GM08714 (cell line): ENCODE measurements around the gene CFDP1.

Experiments
- H3K4me3 ChIP-seq: fragments of 200-500 bp; sonication (Bioruptor generic); 2 replicates; pipeline ENCODE4 v1.5.1; 2014; ENCODE audit warnings: mild to moderate bottlenecking, low read length, inconsistent platforms
- ZNF274 ChIP-seq: IDR thresholded peaks from 2 replicates; pipeline ENCODE4 v1.6.1; 2012; ENCODE audit warnings: mild to moderate bottlenecking, low read depth, low read length

The CFDP1 gene

DNA sequence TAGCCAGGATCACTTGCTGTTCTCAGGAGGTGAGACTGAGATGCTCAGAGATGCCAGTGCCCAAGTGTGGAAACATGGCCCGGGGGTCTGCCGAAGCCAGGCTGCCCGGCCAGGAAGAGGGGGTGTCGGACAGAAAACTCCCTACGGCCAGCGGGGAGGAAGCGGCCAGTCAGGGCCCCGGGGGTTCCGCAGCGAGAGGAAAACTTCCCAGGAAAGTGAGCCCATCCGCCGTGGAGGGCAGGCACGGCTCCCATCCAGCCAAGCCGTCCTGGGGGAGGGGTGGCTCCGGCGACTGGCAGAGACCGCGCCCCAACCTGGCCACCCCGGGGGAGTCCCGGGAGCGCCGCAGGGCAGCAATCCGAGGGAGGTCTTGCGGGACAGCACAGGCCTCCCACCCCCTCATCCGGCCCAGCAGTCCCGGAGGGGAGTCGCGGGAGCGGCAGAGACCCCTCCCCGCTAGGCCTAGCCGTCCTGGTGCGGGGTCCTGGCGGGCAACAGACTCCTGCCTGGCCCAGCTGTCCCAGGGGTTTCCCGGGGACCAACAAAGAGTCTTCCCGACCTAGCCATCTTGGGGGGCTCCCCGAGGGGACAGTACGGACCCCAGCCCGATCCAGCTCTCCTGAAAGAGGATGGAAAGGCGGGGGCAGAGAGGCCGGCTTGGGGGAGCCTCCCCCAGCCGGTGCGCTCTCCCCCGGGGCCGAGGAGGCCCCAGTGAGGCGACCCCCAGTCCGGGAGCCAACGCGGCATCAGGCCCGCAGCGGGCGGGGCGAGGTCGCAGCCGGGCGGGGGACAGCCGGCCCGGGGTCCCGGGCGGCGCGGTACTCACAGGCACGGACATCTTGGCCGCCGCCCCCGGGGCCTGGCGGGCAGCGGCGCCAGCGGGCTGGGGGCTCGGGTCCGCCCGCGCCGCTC lies 168.0 kb downstream of the CFDP1 start:
- H3K4me3 ChIP-seq, result peak overlapping the region; percentile 74

DNA sequence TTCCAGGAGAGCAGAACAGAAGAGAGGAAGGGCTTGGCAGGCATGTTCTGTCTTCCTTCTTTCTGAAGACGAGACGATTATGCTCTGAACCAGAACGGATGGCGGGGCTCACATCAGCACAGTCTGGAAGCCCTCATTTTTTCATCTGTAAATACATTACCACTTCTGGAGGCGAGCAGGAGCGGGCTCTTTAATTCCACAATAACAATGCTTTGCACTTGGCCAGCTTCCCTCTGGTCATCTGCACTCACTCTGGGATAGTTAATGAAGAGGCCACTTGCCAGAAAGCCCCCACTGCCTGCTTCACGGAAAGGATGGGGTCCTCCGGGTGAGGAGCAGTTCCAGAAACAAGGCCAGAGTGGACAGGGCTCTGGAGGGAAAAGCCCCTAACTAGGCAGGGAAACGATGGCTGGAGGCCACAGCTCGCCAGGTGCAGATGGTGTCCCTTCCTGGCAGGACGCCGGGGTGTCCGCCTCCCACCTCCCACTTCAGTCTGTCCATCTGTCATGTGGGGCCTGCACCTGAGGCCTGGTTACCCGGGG lies 168.8 kb downstream of the CFDP1 start:
- peak overlapping the region; percentile 74; the same call in 1 of the 2 replicates for H3K4me3 ChIP-seq

More for the DNA sequence above, 168.0 kb downstream of the CFDP1 start:
- TF ChIP-seq ZNF274, result no peak

DNA sequence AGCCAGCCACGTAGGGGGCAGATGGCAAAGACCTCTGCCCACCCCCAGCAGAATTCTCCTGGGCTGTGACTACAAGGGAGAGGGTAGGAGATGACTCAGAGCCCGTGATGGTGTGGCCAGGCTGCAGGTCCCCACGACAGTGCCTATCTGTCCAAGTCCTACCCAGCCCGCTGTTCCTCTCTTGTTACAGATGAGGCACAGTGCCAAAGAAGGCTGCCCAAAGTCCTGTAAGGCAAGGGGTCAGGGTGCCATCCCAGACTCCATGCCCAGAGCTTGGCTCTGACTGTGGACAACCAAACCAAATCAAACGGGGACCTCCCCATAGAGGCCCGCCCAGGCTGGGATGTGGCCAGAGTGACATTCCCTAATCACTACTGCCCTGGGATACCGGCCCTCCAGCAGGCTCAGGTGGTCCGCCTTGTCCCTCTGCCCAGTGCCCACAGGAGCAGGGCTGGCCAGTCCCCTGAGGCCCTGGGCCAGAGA lies 169.3 kb downstream of the CFDP1 start:
- no peak overlapping the region for H3K4me3 ChIP-seq
- no peak for TF ChIP-seq ZNF274

More for the DNA sequence above, 168.8 kb downstream of the CFDP1 start:
- no peak for TF ChIP-seq ZNF274

DNA sequence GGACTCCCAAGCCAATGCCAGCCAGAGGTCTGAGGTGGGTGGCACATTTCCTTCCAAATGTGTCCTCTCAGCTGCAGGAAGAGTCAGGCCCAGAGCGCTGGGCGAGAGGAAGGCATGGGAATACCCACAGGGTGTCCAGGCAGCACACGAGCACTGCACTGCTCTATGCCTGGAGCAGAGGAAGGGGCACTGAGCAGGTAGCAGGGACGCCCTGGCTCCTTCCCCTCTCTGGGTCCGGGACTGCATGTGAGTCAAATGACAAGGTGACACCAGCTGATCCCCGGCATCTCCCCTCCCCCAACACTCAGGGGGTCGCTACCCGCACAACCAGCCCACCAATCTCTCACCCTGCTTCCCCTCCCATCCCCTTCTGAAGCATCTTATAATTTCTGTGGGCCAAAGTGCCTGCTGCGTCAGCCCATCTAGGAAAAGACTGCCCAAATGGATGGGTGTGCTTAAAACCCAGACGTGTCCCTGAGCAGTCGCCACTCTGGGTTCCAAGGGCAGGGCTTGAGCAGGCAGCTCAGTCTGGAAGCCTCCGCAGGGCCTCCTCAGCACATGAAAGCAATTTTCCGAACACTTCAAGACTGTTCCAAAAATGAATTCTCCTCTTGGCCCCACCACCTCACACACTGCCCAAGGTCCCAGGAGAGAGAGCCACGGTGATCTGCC lies 169.9 kb downstream of the CFDP1 start:
- TF ChIP-seq ZNF274, result no peak
- H3K4me3 ChIP-seq, result no peak overlapping the region

DNA sequence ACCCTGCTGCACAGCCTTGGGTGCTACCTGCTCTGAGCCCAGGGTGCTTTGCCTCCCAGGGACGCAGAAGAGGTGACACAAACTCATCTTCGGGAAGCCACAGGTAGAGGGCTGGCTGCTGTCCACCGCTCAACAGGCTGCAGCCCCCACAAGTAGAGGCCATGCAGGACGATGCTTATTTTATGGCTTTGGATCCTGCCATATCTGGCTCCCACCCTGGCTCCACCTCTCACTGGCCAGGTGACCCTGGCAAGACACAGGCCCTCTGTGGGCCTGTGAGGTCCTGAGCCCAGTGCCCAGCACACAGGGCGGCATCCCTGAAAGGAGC lies 170.5 kb downstream of the CFDP1 start:
- no peak for TF ChIP-seq ZNF274
- H3K4me3 ChIP-seq, result no peak overlapping the region

DNA sequence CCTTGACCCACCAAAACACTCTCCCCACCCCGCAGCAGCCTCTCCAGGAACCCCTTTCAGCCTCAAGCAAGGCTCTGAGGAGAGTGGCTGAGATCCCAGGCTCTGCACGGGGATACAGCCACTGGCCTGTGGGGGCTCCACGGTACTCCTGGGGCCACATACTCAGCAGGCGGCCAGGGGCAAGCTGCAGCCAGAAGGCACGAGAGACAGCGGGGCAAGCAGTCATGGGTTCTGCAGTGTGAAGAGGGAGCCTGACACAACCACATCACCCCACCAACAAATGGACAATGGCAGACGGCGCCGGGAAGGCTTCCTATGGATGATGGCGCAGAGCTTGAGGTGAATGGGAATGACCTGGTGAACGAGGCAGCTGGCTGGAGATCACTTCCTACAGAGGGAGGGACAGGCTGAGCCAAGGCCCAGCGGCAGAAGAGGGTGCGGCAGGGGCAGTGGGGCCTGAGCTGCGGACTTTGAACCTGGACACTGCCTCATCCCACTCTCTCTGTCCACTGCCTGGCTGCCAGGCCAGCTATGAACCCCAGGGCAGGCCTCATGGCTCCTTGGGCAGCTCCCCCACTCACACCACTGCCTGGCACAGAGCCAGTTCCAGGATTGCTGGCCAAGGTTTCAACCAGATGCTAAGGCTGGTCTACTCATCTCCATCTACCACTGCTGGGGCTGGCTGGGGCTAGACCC lies 171.1 kb downstream of the CFDP1 start:
- TF ChIP-seq ZNF274, result no peak
- no peak overlapping the region for H3K4me3 ChIP-seq

DNA sequence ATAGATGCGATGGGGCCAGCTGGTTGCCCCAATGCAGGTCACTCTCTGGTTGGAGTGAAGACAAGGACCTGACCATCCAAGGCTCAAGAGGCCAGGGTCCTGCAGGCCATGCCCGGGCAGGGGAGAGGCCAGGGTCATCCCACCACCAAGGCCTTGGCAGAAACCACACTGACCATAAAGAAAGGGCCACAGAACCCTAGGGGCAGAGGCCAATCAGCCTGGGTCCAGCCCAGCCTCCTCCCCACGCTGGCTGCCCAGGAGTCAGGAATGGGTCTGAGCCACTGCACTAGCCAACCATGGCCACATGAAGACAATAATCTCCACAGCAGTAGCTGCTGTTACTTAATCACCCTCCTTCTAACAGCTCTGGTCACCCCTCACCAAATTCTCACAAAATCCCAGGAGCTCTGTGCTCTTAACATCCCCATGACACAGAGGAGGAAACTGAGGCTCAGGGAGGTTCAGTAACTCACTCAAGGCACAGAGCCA lies 171.7 kb downstream of the CFDP1 start:
- no peak overlapping the region for H3K4me3 ChIP-seq

DNA sequence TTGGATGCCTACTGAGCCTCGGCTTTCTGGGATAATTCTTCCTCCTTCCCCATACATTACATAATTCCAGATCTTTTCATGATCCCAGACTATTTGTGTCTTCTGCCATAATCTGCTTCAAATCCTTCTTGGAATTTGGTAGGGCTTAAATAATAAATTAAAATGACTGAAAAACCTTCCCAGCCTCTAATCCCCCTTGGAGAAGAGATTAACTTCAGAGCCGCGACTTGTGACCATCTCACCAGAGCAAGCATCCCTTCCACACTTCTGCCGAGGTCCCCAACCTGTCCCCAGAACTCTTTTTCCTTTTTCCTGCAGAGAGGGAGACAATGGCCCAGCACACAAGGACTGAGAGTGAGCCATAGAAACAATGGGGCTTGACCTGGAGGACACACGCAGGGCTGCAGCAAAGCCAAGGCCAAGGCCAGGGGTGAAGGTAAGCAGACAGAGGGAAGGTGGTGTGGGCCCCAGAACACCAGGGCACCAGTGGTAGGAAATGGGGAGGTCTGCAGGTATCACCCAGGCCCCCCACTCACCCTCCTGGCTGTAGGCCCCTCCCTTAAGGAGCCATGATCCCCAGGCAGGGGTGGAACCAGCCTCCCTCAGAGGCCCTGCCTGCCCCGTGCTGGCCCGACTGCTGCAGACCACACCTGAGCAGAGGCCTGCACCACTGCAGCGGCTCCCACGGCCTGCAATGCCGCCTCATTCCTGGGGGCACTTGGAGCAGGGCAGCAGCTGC lies 172.3 kb downstream of the CFDP1 start:
- TF ChIP-seq ZNF274, result no peak
- no peak overlapping the region for H3K4me3 ChIP-seq

More for the DNA sequence above, 171.7 kb downstream of the CFDP1 start:
- TF ChIP-seq ZNF274, result no peak

DNA sequence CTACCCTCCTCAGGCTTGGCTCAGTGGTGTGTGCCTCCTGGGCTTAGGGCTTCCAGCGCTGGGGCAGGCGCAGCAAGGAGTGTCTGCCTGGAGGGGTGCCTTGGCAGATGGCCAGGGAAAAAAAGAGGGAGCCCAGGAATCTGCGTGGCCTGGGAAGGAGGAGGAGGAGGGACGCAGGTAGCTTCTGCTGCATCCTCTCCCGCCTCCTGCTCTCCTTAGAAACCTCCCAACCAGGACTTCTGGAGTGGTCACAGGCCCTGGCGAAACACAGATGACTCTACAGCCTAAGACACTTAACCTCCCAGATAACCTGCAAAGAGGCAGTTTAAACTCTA lies 174.5 kb downstream of the CFDP1 start:
- no peak overlapping the region for H3K4me3 ChIP-seq
- TF ChIP-seq ZNF274, result no peak

DNA sequence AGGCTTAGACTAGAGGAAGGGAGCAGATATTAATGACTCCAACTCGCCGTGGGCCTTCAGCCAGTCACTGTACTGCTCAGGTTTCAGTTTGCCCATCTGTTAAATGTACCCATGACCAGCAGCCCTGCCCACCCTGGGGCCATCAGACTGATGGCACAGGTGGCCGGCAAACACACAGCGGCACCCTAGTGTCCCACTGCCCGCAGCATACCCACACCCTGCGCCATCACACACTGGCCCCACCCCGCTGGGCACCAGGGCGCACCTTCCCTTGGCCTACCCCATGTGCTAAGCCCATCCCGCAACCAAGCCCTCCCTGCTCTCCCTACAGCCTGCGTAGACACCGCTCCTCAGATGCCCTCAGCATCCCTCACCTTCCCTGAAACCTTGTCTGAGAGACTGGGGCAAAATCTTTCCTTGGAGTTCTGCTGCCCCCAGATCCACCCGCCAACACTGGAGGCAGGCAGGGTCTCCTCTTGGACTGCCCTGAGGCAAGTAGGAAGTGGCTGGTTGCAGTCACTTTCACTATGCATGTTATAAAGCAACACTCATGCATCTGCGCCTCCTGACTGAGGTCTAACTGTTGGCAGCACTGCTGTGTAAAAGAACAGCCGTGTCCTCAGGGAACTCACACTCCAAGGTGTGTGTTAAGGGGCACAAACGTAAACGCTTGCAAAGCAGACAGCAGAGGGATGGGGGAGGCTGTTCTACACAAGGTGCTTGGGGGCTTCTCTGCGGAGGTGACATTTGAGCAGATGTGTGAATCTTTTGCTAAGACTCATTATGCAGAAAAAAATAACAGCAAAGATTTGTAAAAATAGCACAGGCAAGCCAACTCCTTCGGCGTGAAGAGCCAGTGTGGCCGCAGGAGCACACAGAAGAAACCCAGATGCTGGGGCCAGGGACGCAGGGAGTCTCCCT lies 175.2 kb downstream of the CFDP1 start:
- no peak overlapping the region for H3K4me3 ChIP-seq
- no peak for TF ChIP-seq ZNF274

DNA sequence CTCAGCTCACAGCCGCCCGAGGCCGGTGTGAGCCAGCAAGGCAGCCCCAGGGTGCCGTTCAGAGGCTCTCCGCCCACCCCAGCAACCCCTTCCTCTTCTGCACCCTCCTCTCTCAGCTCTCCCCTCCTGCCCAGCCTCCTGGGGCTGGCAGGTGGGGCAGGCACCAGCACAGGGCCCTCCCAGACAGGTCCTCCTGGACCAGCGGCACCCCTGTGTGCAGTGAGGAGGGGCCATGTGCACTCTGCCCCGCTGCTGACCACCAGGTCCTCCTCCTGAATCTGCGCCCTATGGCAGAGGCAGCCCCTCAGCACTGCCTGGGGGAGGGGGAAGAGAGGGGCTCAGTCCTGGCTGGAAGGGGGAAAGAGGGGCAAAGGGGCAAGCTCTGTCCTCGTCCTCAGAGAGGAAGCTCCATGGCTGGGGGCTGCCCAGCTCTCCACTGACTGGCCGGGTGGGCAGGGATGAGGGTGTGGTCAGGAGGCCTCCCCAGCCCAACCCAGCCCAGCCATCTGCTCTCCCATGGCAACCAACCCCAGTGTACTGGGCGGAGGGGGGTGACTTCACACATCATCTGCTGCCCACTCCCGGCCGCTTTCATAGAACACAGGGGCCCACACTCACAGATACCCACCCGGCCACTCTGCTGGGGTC lies 176.5 kb downstream of the CFDP1 start:
- H3K4me3 ChIP-seq, result no peak overlapping the region

DNA sequence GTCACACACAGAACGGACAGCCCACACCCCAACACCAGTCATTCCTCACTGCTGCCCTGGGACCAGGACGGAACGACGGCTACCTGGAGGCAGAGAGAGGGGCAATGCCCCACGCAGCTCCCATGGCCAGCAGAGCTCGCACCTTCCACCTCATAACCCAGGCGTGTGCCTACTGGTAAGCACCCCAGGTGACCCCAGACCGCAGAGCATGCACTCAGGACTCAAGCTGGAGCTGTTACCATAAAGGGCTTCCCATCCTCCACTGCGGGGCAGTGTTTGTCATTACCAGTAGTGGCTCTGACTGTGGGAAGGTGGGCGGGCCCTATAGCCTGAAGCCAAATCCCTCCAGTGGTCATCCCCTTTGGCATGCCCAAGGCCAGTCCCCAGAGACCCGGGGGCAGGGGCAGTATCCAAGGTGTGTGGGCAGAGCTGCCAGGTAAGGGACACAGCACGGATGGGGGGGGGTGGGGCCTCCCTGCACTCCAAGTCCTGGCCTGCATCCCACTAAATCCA lies 177.2 kb downstream of the CFDP1 start:
- TF ChIP-seq ZNF274, result no peak
- no peak overlapping the region for H3K4me3 ChIP-seq

More for the DNA sequence above, 176.5 kb downstream of the CFDP1 start:
- TF ChIP-seq ZNF274, result no peak
